Testis (tissue), 3 donors: ENCODE results near the gene CUL4A. TPM values are rescaled to one million over a fixed set of nuclear protein-coding genes. Genes with fewer than 3 reads are reported as not detected.
"Not testable (repeated sequence)": the region's sequence is repeated elsewhere in the genome, so short reads cannot be mapped to it uniquely, and the experiment has no call there.

ENCODE experiments used
- DNase-seq: peaks from one replicate; pipeline ENCODE4 v3.0.0-alpha.2; 2019
- H3K27ac ChIP-seq, 2 donors: fragments of 200-600 bp; sonication (generic); one replicate each; pipeline ENCODE4 v1.5.1; 2019
- H3K27me3 ChIP-seq: fragments of 200-600 bp; sonication (generic); one replicate; pipeline ENCODE4 v1.5.1; 2019
- H3K36me3 ChIP-seq: fragments of 200-600 bp; sonication (generic); one replicate; pipeline ENCODE4 v1.5.1; 2017; ENCODE audit warnings: low read depth; ENCODE audit errors: missing control alignments
- H3K4me1 ChIP-seq: fragments of 200-600 bp; sonication (generic); one replicate; pipeline ENCODE4 v1.5.1; 2019
- H3K4me3 ChIP-seq, 2 donors: fragments of 200-600 bp; sonication (generic); one replicate each; pipeline ENCODE4 v1.5.1; 2017 to 2019
- H3K9me3 ChIP-seq: fragments of 200-600 bp; sonication (generic); one replicate; pipeline ENCODE4 v1.5.1; 2017
- CTCF ChIP-seq, 3 experiments: fragments of 450-650 bp in 2 of 3; fragments of 200-600 bp in 1 of 3; sonication (generic) in 1 of 3; IDR thresholded peaks; one replicate each; pipeline ENCODE4 v1.5.1; 2016 to 2019; ENCODE audit warnings: antibody characterized with exemption in 3 of 3, mild to moderate bottlenecking in 2 of 3, moderate library complexity in 1 of 3
- POLR2A ChIP-seq: fragments of 450-650 bp; IDR thresholded peaks from one replicate; pipeline ENCODE4 v1.6.1; 2017; ENCODE audit warnings: antibody characterized with exemption, mild to moderate bottlenecking, moderate library complexity
- WGBS, 2 donors: methylation state at CpG; one replicate each; pipeline ENCODE4 v1.1.5; 2018; 5-methylcytosine and 5-hydroxymethylcytosine counted together
- intact Hi-C: fragments of 100-400 bp; cut with DNase I; formaldehyde crosslinking; loops from one replicate; pipeline ENCODE4 v1.15.1; 2023; ENCODE audit warnings: low total_unique reads
- polyA plus RNA-seq: library from polyadenylated mRNA; stranded (reverse); fragments of 350-450 nt; fragmentation: Illumina TruSeq; extraction: RNeasy Lipid Tissue Mini Kit (QIAGEN cat#74804); gene quantifications from one replicate; pipeline ENCODE4 v1.2.3, GENCODE V29; 2014; ENCODE audit warnings: low read depth, low replicate concordance; ENCODE audit not compliant: insufficient read depth
- total RNA-seq, 2 donors: library from RNA; depleted of rRNA; stranded (reverse); fragments of >200 nt; gene quantifications; one replicate each; pipeline ENCODE4 v1.2.3, GENCODE V29; 2016

Gene CUL4A
- total and polyA plus RNA-seq, 3 donors from 2014 or later, result 103 to 168 (median 152) TPM

- Histone ChIP-seq H3K27me3 (no peaks in the 10 kb centered on the region), H3K4me1 (peaks cover 4% of the 10 kb centered on the region), H3K27ac (no peak overlapping the region), H3K9me3 (no peaks in the 10 kb centered on the region), H3K36me3 (no peaks in the 10 kb centered on the region), H3K4me3 (no peak overlapping the region)
- WGBS, 2 donors, result 96 to 98% methylated on average over 11 of the region's 11 CpGs
- no peak for TF ChIP-seq POLR2A
- TF ChIP-seq CTCF (IDR thresholded peaks at IDR 0.05), result no peak
- DNase-seq, result no peak
- intact Hi-C loops, result no loop called here
Observed at GRCh38 chr13:113233101-113233500, 23.7 kb downstream of the CUL4A start.

GRCh38 chr13:113238536-113238935 lies 29.1 kb downstream of the CUL4A start:
- H3K4me1 ChIP-seq, result peaks cover 4% of the 10 kb centered on the region
- no peak for DNase-seq
- no peaks in the 10 kb centered on the region for H3K36me3 ChIP-seq
- no peaks in the 10 kb centered on the region for H3K27me3 ChIP-seq
- no peak overlapping the region for H3K27ac ChIP-seq
- no peaks in the 10 kb centered on the region for H3K9me3 ChIP-seq
- no peak for TF ChIP-seq POLR2A
- TF ChIP-seq CTCF (IDR thresholded peaks at IDR 0.05), result no peak
- WGBS, 2 donors, result 88 to 90% methylated on average over 4 of the region's 4 CpGs
- intact Hi-C loops, result no loop called here
- no peak overlapping the region for H3K4me3 ChIP-seq

GRCh38 chr13:113239357-113239756 lies 29.9 kb downstream of the CUL4A start:
- Histone ChIP-seq H3K27me3 (no peaks in the 10 kb centered on the region), H3K36me3 (no peaks in the 10 kb centered on the region), H3K27ac (no peak overlapping the region), H3K4me1 (peaks cover 4% of the 10 kb centered on the region), H3K9me3 (no peaks in the 10 kb centered on the region), H3K4me3 (no peak overlapping the region)
- intact Hi-C loops, result no loop called here
- TF ChIP-seq CTCF (IDR thresholded peaks at IDR 0.05), result no peak
- no peak for TF ChIP-seq POLR2A
- WGBS, 2 donors, result 87 to 96% methylated on average over 8 to 15 of the region's 15 CpGs
- DNase-seq, result no peak

DNA sequence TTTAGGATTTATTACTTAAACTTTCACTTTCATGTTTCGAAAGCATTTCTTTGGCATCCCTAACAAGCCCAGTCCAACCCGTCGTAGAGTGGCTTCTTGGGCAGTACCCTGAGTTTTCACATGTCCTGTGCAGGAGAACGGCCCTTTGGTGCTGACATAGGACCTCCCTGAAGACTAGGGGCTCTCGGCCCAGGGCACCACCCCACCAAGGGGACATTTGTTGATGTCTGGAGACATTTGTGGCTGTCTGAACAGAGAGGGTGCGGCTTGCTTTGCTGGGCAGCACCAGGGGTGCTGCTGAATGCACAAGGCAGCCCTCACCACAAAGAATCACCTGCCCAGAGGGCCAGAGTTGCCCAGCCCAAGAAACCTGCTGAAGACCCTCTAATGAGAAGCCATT lies 30.6 kb downstream of the CUL4A start:
- TF ChIP-seq CTCF (IDR thresholded peaks at IDR 0.05) (no peak), POLR2A (no peak)
- 88 to 91% methylated on average over 6 of the region's 6 CpGs for WGBS, 2 donors
- H3K27ac ChIP-seq, result no peak overlapping the region
- DNase-seq, result no peak
- intact Hi-C loops, result no loop called here
- no peak overlapping the region for H3K4me3 ChIP-seq
- no peaks in the 10 kb centered on the region for H3K9me3 ChIP-seq
- H3K36me3 ChIP-seq, result no peaks in the 10 kb centered on the region
- H3K4me1 ChIP-seq, result peaks cover 4% of the 10 kb centered on the region
- no peaks in the 10 kb centered on the region for H3K27me3 ChIP-seq

DNA sequence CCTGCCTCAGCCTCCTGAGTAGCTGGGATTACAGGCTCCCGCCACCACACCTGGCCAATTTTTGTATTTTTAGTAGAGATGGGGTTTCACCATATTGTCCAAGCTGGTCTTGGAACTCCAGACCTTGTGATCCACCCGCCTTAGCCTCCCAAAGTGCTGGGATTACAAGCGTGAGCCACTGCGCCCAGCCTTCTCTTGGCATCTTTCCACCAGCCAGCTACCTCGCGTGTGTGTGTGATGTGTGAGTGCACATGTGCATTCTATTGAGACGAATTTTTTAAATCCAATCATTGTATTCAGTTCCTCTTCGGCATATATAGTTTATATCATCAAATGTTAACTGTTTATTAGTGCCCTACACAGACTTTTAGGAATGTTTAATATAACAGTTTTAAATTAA lies 32.2 kb downstream of the CUL4A start:
- H3K36me3 ChIP-seq, H3K4me1 ChIP-seq, intact Hi-C loops, H3K4me3 ChIP-seq, H3K27ac ChIP-seq, H3K9me3 ChIP-seq, H3K27me3 ChIP-seq, DNase-seq: not testable (repeated sequence)
- 88 to 96% methylated on average over 8 of the region's 8 CpGs for WGBS, 2 donors
